Measurements from ENCODE around the gene LYRM4.

- TF ChIP-seq RFX5 (IDR thresholded peaks at IDR 0.05): no peak
- TF ChIP-seq, protein P1, sequence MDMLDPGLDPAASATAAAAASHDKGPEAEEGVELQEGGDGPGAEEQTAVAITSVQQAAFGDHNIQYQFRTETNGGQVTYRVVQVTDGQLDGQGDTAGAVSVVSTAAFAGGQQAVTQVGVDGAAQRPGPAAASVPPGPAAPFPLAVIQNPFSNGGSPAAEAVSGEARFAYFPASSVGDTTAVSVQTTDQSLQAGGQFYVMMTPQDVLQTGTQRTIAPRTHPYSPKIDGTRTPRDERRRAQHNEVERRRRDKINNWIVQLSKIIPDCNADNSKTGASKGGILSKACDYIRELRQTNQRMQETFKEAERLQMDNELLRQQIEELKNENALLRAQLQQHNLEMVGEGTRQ (IDR thresholded peaks at IDR 0.05): no peak
- no peak for TF ChIP-seq CTCF (IDR thresholded peaks at IDR 0.05)
- no peak for TF ChIP-seq RAD21 (conservative IDR thresholded peaks at IDR 0.05 in 1 of 2, IDR thresholded peaks at IDR 0.05 in 1 of 2)
- no peak for TF ChIP-seq EP300 (IDR thresholded peaks at IDR 0.05)
- TF ChIP-seq RCOR1 (IDR thresholded peaks at IDR 0.05; ENCODE audit: low read depth, low read length): no peak
- TF ChIP-seq, protein P2, sequence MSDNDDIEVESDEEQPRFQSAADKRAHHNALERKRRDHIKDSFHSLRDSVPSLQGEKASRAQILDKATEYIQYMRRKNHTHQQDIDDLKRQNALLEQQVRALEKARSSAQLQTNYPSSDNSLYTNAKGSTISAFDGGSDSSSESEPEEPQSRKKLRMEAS (IDR thresholded peaks at IDR 0.05): no peak
Measured at GRCh38 chr6:5108068-5108467, 152.7 kb downstream of the LYRM4 start.

Measured in A549 (cell line).